T-cell (primary cell): ENCODE results near the gene WASHC2A. TPM values are rescaled to one million over a fixed set of nuclear protein-coding genes. Genes with fewer than 3 reads are reported as not detected.
A peak's percentile ranks its signal among the peaks of the same experiment; 100 is the strongest.
"Not testable (repeated sequence)": the region's sequence is repeated elsewhere in the genome, so short reads cannot be mapped to it uniquely, and the experiment has no call there.

Experiments used
- ATAC-seq, 4 experiments: fragments of 200-7000 bp in 3 of 4; fragments of 150-1000 bp in 1 of 4; cut with Tn5 transposase; replicated peaks in 1 of 4; 1 replicate in 3 of 4; 2 replicates in 1 of 4; pipeline ENCODE4 v1.10.0; 2021; ENCODE audit warnings: moderate library complexity in 3 of 4, mild to moderate bottlenecking in 2 of 4, moderate number of reproducible peaks in 1 of 4
- CTCF ChIA-PET, 2 donors: fragments of 300-600 bp; sonication (Branson Sonifier 250); formaldehyde crosslinking; loops; one replicate each; lab custom pipeline; 2022; ENCODE audit warnings: antibody characterized with exemption in 2 of 2; lab: Charles Lee
- POLR2A ChIA-PET, 2 donors: fragments of 300-600 bp; sonication (Branson Sonifier 250); formaldehyde crosslinking; loops; one replicate each; lab custom pipeline; 2022; ENCODE audit warnings: antibody characterized with exemption in 2 of 2; lab: Charles Lee
- DNase-seq, 35 experiments: peaks; one replicate each; pipeline versions ENCODE4 v3.0.0 to v3.0.0-alpha.2; 2013 to 2023
- H3K27ac ChIP-seq: one replicate; pipeline ENCODE4 v1.5.1; 2013; ENCODE audit warnings: low read length
- H3K27me3 ChIP-seq, 2 experiments: replicated peaks in 1 of 2; 1 replicate in 1 of 2; 2 replicates in 1 of 2; pipeline versions ENCODE4 v1.6.1 to v1.7.0; 2013; ENCODE audit warnings: low read length in 1 of 2, mixed read lengths in 1 of 2; ENCODE audit not compliant: control insufficient read depth in 2 of 2, insufficient read depth in 2 of 2; ENCODE audit errors: extremely low read depth in 1 of 2
- H3K36me3 ChIP-seq, 2 donors: 1 replicate in 1 of 2; 2 replicates in 1 of 2; pipeline versions ENCODE4 v1.6.1 to v1.7.0; 2013; ENCODE audit warnings: low read length in 1 of 2; ENCODE audit not compliant: control insufficient read depth in 2 of 2, insufficient read depth in 1 of 2; ENCODE audit errors: extremely low read depth in 1 of 2
- H3K4me1 ChIP-seq, 2 experiments: 1 replicate in 1 of 2; 2 replicates in 1 of 2; pipeline versions ENCODE4 v1.6.1 to v1.7.0; 2013; ENCODE audit warnings: low read length in 2 of 2, mixed read lengths in 1 of 2; ENCODE audit not compliant: insufficient read depth in 2 of 2, control insufficient read depth in 1 of 2; ENCODE audit errors: extremely low read depth in 1 of 2
- H3K4me3 ChIP-seq, 2 donors: 1 replicate in 1 of 2; 2 replicates in 1 of 2; pipeline versions ENCODE4 v1.5.1 to v1.7.0; 2013; ENCODE audit warnings: mild to moderate bottlenecking in 2 of 2, low read length in 1 of 2, moderate library complexity in 1 of 2; ENCODE audit not compliant: control insufficient read depth in 1 of 2; ENCODE audit errors: extremely low read depth in 1 of 2
- H3K9me3 ChIP-seq: 2 replicates; pipeline ENCODE4 v1.7.0; 2013
- H3K27ac Mint-ChIP-seq, 2 donors: one replicate each; pipeline ENCODE4 v1.8.0; 2020 to 2021; ENCODE audit warnings: mild to moderate bottlenecking in 2 of 2, mixed read lengths in 2 of 2
- H3K27me3 Mint-ChIP-seq, 2 donors: one replicate each; pipeline ENCODE4 v1.8.0; 2021 to 2022; ENCODE audit warnings: mixed read lengths in 2 of 2
- H3K36me3 Mint-ChIP-seq: one replicate; pipeline ENCODE4 v1.8.0; 2021; ENCODE audit warnings: mixed read lengths
- H3K4me1 Mint-ChIP-seq, 3 donors: one replicate each; pipeline ENCODE4 v1.8.0; 2020 to 2022; ENCODE audit warnings: mixed read lengths in 3 of 3, mild to moderate bottlenecking in 1 of 3
- H3K4me3 Mint-ChIP-seq, 3 donors: one replicate each; pipeline ENCODE4 v1.8.0; 2020 to 2022; ENCODE audit warnings: mild to moderate bottlenecking in 3 of 3, mixed read lengths in 3 of 3, moderate library complexity in 3 of 3
- H3K9me3 Mint-ChIP-seq, 3 donors: one replicate each; pipeline ENCODE4 v1.8.0; 2020 to 2022; ENCODE audit warnings: mixed read lengths in 3 of 3
- WGBS: methylation state at CpG from one replicate; pipeline ENCODE4 v1.1.5; 2013; ENCODE audit warnings: missing lambda C conversion rate; ENCODE audit not compliant: insufficient coverage; 5-methylcytosine and 5-hydroxymethylcytosine counted together
- total RNA-seq, 35 experiments: library from RNA in 6 of 35; stranded (reverse) in 6 of 35; fragments of 120-200 nt in 1 of 35; gene quantifications; one replicate each; pipeline versions ENCODE4 v1.2.1 to v1.2.4 and lab custom pipeline; 2013 to 2026

WASHC2A gene
- total RNA-seq, 5 donors from 2014 or later (not counting 1 experiment from before 2014, with no cell fraction given) = 46.2 to 62.6 (median 55.3) TPM

GRCh38 chr10:50132322-50132721, 64.6 kb downstream of the WASHC2A start:
- DNase-seq, H3K27me3 Mint-ChIP-seq, H3K4me1 Mint-ChIP-seq, H3K4me1 ChIP-seq, CTCF ChIA-PET, H3K4me3 ChIP-seq, ATAC-seq, H3K9me3 ChIP-seq, H3K9me3 Mint-ChIP-seq, H3K4me3 Mint-ChIP-seq, POLR2A ChIA-PET, H3K27me3 ChIP-seq, H3K27ac Mint-ChIP-seq, H3K27ac ChIP-seq: not testable (repeated sequence)
- WGBS = no CpG with 5 or more reads among the region's 6 CpGs
- peaks cover 64% of the 10 kb centered on the region for H3K36me3 Mint-ChIP-seq
- H3K36me3 ChIP-seq = peaks cover 0 to 11% of the 10 kb centered on the region in 2 donors

- H3K27me3 ChIP-seq, H3K9me3 ChIP-seq, ATAC-seq, H3K4me1 Mint-ChIP-seq, H3K27ac ChIP-seq, H3K4me3 ChIP-seq, H3K27ac Mint-ChIP-seq, H3K4me3 Mint-ChIP-seq, H3K4me1 ChIP-seq, CTCF ChIA-PET, DNase-seq, POLR2A ChIA-PET, H3K27me3 Mint-ChIP-seq, H3K9me3 Mint-ChIP-seq: not testable (repeated sequence)
- no CpG with 5 or more reads among the region's 3 CpGs for WGBS
- H3K36me3 Mint-ChIP-seq = peaks cover 64% of the 10 kb centered on the region
- H3K36me3 ChIP-seq = peaks cover 0 to 11% of the 10 kb centered on the region in 2 donors
These were observed 65.1 kb downstream of the WASHC2A start for GRCh38 chr10:50132841-50133240.

- ATAC-seq (peak in 1 of 4 experiments; percentile 46), DNase-seq (peak in 5 of 35 experiments; percentile 2 to 19 (median 6))
- H3K4me1 ChIP-seq, H3K27me3 Mint-ChIP-seq, POLR2A ChIA-PET, CTCF ChIA-PET, H3K27me3 ChIP-seq, H3K36me3 Mint-ChIP-seq, H3K9me3 Mint-ChIP-seq, H3K4me3 ChIP-seq, H3K36me3 ChIP-seq, H3K27ac ChIP-seq, H3K9me3 ChIP-seq, H3K4me3 Mint-ChIP-seq: not testable (repeated sequence)
- WGBS = no CpG with 5 or more reads among the region's 10 CpGs
- Mint-ChIP-seq H3K4me1 (peaks cover 10 to 12% (median 11%) of the 10 kb centered on the region in 3 donors), H3K27ac (peak overlapping the region in 1 of 2 donors; percentile 64)
These were observed 75.9 kb downstream of the WASHC2A start for GRCh38 chr10:50143512-50144174.

- POLR2A ChIA-PET, H3K27me3 Mint-ChIP-seq, H3K4me3 Mint-ChIP-seq, H3K27ac Mint-ChIP-seq, ATAC-seq, H3K4me3 ChIP-seq, H3K9me3 Mint-ChIP-seq, H3K27me3 ChIP-seq, H3K27ac ChIP-seq, H3K36me3 ChIP-seq, H3K4me1 ChIP-seq, H3K9me3 ChIP-seq, DNase-seq, CTCF ChIA-PET, H3K36me3 Mint-ChIP-seq: not testable (repeated sequence)
- WGBS = no CpG with 5 or more reads among the region's 1 CpG
- peaks cover 10 to 12% (median 11%) of the 10 kb centered on the region in 3 donors for H3K4me1 Mint-ChIP-seq
These were observed 77.8 kb downstream of the WASHC2A start for GRCh38 chr10:50145575-50145974.

GRCh38 chr10:50152792-50153272, 85.1 kb downstream of the WASHC2A start:
- Mint-ChIP-seq H3K36me3 (no peaks in the 10 kb centered on the region), H3K9me3 (no peaks in the 10 kb centered on the region), H3K4me3 (no peak overlapping the region), H3K27me3 (peaks cover 8 to 22% of the 10 kb centered on the region in 2 donors), H3K27ac (no peak overlapping the region), H3K4me1 (no peaks in the 10 kb centered on the region)
- ChIA-PET POLR2A (no interaction called here), CTCF (no interaction called here)
- Histone ChIP-seq H3K27ac (no peak overlapping the region), H3K36me3 (no peaks in the 10 kb centered on the region), H3K4me1 (no peaks in the 10 kb centered on the region), H3K9me3 (no peaks in the 10 kb centered on the region), H3K27me3 (peaks cover 0 to 8% of the 10 kb centered on the region in 2 experiments), H3K4me3 (no peak overlapping the region)
- no peak for DNase-seq
- 10% methylated on average over 31 of the region's 34 CpGs for WGBS
- no peak for ATAC-seq

- DNase-seq, CTCF ChIA-PET, H3K27me3 ChIP-seq, H3K9me3 ChIP-seq, H3K4me3 Mint-ChIP-seq, H3K27ac Mint-ChIP-seq, H3K27ac ChIP-seq, ATAC-seq, POLR2A ChIA-PET, H3K36me3 ChIP-seq, H3K4me3 ChIP-seq, H3K9me3 Mint-ChIP-seq, H3K4me1 Mint-ChIP-seq, H3K36me3 Mint-ChIP-seq, H3K4me1 ChIP-seq: not testable (repeated sequence)
- peaks cover 6 to 11% of the 10 kb centered on the region in 2 donors for H3K27me3 Mint-ChIP-seq
These were observed 90.1 kb downstream of the WASHC2A start for GRCh38 chr10:50157868-50158267.
